RCC 7860 (cell line): ENCODE results near the gene ART5.
"Not testable (repeated sequence)": the region's sequence is repeated elsewhere in the genome, so short reads cannot be mapped to it uniquely, and the experiment has no call there.

Experiments
- DNase-seq: peaks from one replicate; pipeline ENCODE4 v3.0.0-alpha.2; 2015; ENCODE audit warnings: low spot score
- FAIRE-seq: peaks from 2 replicates; lab custom pipeline; 2012; peaks lifted over from hg19 to GRCh38; lab: Jason Lieb, UNC

Gene ART5

DNA sequence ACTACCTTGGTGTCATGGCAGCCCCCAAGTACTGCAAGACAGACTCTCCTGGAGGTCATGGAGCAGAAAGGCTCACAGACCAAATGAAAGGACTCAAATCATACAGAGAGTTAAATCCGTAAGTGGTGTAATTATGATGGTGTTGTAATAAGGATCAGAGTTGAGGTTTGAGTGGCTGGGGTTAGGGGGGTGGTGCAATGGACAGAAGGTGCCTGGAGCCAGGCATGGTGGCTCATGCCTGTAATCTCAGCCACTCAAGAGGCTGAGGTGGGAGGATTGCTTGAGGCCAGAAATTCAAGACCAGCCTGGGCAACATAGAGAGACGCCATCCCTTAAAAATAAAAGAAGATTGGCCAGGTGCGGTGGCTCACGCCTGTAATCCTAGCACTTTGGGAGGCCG is 18.7 kb downstream of the ART5 start:
- DNase-seq (no peak), FAIRE-seq (no peak)

DNA sequence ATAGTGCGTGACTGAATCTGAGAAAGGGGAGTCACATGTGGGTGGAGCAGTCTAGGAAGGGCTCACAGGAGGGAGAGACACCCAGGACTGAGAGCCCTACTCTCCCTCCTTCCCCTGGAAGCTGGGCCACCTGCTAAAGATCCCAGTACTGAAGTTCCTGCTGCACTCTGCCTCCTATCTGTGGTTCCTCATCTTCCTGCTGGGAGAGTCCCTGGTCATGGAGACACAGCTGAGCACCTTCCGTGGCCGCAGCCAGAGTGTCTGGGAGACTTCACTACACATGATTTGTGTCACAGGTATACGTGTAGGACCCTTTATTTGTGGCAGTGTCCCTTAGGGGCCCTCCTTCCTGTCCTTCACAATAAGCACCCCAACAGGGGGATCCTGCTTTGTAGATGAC is 19.3 kb downstream of the ART5 start:
- FAIRE-seq (no peak), DNase-seq (no peak)

DNA sequence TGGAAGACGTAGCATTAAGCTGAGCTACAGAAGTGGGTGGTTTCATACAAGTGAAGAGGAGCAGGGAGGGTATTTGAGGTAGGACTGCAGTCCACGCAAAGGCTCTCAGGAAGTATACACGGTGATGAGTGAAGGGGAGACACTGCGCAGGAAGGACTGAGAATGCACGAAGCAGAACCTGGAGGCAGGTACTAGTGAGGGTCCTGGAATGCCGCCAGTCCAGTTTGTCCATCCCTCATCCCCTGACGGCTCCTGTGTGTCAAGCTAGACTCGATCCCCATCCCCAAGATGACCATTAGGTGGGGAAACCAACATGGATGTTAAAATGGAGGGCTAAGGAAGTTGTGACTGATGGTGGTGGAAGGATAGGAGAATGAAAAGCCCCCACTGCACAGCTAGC is 23.8 kb downstream of the ART5 start:
- DNase-seq = no peak
- FAIRE-seq = no peak

DNA sequence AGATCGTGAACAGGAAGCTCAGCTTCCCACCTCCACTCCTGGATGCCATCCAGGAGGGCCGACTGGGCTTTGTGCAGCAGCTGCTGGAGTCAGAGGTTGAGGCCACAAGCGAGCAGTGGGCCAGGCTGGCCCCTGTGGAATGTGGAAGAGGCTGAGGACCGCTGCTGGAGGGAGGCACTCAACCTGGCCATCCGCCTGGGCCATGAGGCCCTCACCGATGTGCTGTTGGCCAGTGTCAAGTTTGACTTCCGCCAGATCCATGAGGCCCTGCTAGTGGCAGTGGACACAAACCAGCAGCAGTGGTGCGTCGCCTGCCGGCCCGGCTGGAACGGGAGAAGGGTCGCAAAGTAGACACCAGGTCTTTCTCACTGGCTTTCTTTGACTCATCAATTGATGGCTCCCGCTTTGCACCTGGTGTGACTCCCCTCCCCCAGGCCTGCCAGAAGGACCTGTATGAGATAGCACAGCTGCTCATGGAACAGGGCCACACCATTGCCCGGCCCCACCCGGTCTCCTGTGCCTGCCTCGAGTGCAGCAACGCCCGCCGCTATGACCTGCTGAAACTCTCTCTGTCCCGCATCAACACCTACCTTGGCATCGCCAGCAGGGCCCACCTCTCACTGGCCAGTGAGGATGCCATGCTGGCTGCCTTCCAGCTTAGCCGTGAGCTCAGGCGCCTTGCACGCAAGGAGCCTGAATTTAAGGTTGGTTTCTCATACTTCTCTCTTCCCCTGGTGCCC is 24.9 kb downstream of the ART5 start:
- no peak for FAIRE-seq

DNA sequence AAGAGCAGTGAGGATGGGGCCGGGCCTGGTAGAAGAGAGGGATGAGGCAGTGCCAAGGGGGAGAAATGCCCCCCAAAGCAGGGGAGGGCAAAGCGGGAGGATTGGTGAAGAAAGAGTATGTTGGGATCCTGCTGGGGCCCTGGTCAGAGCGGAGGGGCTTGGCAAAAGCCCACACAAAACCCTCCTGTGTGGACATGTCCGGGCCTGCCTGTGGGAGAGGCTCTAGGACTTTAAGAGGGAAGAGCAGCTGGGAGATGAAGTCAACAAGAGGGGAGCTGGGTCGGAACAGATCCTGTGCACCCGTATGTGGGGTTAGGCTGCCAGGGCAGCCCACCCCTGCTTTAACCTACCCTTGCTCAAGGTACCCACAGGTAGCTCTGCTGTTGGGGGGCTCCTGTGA is 25.8 kb downstream of the ART5 start:
- no peak for FAIRE-seq
- no peak for DNase-seq

More for the DNA sequence above, 24.9 kb downstream of the ART5 start:
- no peak for DNase-seq

DNA sequence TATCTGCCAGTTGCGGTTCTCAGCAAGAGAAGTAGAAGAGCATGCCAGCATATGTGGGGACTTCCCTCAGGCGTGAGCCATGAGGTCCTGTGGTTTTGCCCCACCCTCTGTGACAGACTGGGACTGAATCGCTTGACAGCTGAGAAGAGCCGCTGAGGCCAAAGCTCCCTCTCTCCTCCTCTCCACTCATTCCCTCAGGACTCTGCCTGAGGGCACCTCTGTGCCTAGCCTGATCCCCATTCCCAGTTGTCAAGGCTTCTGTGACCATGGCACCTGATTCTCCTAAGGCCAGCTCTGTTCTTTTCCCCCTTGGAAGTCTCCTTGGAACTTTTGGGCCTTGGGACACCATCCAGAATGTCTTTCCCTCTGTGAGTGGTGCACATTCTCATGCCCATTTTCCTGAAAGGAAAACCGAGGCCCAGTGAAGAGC is 27.0 kb downstream of the ART5 start:
- peak; percentile 43 for DNase-seq
- no peak for FAIRE-seq

DNA sequence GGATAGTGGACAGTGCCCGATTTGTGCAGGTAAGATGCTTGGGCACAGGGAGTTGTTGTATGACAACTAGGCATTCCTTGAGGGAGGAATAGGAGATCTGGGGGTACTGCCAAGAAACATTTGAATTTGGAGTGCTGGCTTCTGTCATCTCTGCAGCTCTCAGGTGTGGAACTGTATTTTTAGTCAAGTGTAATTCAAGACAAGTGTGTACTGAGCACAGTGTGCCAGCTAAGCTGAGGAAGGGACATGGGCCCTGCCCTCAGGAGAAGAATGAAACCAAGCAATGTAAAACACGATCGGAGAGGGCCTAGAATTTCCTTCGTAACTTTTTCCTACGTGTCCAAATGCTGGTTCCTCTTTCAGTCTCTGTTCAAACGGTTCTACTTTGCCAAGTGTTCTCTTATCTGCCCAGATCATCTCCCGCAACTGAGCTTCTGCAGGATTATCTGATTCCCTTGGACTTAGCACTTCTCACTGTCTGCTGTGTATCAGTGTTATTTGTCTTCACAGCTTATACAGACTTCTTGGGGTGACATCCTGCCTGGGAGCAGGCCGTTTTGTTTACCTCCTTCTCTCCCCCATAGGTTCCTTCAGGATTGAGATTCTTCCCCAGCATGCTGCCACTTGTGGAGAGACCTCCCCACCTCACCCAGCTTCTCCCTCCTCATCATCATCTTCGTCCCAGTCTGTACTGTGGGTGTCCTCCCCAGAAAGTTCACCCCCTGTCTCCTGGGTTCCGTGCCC is 27.6 kb downstream of the ART5 start:
- no peak for FAIRE-seq

DNA sequence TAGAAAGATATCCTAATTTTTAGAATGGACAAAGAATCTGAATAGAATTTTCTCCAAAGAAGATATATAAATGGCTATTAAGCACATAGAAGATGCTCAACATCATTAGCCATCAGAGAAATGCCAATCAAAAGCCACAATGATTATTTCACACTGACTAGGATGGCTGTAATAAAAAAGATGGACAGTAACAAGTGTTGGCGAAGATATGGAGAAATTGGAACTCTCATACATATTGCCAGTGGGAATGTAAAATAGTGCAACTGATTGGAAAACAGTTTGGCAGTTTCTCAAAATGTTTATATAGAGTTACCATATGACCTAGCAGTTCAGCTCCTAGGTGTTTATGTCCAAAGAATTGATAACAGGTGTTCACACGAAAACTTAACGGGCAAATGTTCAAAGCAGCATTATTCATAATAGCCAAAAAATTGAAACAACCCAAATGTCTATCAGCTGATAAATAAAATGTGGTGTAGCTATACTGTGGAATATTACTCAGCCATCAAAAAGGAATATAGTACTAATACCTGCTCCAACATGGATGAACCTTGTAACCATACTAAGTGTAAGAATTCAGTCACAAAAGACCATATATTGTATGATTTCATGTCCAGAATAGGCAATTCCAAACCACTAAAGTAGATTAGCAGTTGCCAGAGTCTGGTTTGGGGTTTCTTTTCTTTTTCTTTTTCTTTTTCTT is 29.7 kb downstream of the ART5 start:
- DNase-seq = no peak
- no peak for FAIRE-seq

More for the DNA sequence above, 27.6 kb downstream of the ART5 start:
- DNase-seq = no peak

DNA sequence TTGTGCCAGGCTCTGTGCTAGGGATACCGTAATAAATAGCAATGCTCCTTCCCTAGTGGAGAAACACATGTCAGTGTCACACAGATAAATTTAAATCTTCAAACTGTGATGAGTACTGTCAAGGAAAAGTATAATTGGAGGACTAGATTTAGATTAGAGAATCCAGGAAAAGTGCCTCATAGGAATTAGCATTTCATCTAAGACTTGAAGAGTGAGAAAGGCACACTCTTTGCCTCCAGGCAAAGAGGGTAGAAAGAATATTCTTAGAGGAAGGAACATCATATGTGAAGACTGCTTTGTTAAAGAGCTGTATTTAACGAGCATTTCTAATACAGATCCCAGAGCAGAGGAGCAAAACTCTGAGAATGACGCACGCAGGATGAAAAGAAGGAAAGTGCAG is 30.9 kb downstream of the ART5 start:
- FAIRE-seq (no peak), DNase-seq (no peak)

DNA sequence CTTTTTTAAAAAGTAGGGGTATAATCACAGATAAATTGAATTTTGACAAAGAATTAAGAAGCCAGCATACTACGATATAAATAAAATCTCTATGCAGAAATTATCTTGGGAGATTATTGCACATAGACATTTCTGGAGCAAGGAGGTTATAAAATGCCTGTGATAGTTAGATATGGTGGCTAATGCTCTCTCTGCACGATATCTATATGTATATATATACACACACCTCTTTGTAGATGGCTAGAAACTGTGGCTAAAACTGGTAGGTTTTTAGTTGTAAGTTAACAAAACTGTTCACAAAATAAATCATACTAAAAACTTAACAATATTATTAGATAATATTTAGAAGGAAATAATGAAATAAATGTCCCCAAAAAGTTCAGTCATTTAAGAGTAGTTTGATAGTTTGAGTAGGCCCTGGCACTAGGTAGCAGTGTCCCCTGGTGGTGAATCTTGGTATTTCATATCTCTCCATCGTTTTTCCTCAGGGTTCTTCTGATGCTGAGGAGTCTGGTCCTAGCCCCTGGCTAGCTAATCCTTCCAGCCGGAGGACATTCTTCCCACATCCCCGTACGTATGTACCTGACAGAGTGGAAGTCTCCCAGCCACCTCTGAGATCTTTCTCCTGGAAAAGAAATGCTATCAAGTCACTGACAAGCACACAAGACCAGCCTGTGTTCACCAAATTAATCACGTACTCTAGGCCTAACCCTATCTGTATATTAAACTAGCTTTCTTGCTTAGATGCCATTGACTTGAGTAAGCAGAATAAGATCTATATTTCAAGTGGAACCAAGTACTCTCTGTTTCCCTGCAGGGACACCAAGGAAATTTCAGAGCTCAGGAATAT is 32.2 kb downstream of the ART5 start:
- DNase-seq (peak; percentile 15), FAIRE-seq (no peak)

DNA sequence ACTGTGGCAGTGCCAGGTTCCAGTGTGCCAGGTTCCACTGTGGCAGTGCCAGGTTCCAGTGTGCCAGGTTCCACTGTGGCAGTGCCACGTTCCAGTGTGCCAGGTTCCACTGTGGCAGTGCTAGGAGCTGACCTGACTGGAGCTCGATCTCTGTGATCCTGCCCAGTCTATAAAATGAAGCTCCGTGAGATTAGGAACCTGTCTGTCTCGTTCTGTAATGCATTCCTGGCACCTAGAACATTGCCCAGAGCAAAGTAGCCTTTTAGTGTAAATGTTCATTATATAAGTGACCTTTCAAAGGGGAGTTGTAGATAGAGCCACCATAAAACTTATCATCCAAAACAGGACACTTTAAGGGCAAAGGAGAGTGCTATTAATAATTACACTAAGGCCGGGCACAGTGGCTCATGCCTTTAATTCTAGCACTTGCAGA is 36.0 kb downstream of the ART5 start:
- no peak for DNase-seq
- no peak for FAIRE-seq

DNA sequence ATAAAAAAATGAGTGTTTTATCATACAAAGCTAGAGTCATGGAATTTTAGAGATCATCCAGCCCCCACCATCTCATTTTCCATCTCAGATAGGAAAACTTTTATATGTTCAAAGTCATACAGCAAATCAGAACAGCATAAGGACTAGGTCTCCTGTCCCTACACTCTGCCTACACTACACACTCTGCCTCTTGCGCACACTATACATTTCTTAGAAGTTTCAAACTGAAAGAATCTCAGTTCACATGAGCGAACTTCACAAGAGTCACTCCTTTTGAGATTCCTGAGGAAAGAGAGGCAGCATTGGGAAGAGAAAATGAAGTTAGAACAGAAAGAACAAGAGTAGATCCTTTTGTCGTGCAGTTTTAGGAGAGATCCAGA is 36.5 kb downstream of the ART5 start:
- DNase-seq (no peak), FAIRE-seq (no peak)

DNA sequence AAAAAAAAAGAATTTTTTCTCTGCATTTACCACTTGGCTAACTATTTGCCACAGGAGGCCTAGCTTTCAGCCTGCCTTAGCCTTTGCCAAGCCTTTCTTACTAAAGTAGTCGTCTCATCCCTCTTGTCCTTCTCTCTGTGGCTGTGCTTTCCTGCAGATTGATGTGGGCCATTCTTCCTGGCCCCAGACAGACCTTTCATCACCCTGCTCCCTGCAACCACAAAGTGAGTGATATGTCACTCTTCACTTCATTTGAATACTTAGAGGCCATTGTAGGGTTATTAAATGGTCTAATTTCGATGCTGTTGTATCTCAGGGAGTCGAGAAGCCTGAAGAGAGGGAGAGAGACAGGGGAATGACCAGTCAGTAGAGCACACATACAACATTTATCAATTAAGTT is 37.6 kb downstream of the ART5 start:
- FAIRE-seq = no peak
- DNase-seq = no peak

DNA sequence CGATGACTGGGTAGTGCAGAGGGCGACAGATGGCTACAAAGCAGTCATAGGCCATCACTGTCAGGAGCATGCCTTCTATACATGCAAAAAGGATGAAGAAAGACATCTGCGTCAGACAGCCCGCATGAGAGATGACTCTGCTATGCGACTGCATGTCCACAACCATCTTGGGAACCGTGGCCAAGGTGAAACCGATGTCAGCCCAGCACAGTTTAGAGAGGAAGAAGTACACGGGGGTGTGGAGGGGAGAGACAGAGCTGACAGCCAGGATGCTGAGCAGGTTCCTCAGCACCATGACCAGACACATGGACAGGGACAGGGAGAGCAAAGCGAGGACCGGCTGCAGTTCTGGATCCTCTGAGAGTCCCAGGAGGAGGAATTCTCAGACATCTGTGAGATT is 41.6 kb downstream of the ART5 start:
- FAIRE-seq, DNase-seq: not testable (repeated sequence)

DNA sequence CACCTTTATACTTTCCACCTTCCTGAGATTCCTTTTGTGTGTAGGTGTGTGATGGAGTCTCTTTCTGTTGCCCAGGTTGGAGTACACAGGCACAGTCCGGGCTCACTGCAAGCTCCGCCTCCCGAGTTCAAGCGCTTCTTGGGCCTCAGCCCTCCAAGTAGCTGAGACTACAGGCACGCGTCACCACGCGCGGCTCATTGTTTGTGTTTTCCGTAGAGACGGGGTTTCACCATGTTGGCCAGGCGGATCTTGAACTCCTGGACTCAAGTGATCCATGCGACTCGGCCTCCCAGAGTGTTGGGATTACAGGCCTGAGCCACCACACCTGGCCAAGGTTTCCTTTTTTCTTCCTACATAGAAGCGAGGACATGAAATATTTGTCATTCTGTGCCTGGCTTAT is 44.0 kb downstream of the ART5 start:
- FAIRE-seq, DNase-seq: not testable (repeated sequence)

DNA sequence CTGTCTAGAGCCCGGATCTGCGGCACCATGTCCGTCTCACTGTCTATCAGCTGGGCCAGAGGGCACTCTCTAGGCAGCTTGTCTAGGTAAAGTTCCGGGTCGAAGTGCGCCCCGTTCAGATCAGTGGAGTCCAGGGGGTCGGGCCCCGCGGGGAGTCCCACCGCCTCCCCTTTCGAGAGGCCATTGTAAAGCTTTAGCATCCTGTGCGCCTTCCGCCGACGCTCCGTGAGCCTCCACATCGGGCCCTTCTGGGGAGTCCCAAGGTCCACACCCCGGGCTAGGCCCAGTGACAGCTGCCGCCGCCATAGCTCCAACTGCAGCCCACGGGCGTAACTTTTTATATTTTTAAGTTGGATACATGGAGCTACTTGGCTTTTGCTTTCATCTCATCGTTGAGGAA is 50.5 kb downstream of the ART5 start:
- DNase-seq, FAIRE-seq: not testable (repeated sequence)

DNA sequence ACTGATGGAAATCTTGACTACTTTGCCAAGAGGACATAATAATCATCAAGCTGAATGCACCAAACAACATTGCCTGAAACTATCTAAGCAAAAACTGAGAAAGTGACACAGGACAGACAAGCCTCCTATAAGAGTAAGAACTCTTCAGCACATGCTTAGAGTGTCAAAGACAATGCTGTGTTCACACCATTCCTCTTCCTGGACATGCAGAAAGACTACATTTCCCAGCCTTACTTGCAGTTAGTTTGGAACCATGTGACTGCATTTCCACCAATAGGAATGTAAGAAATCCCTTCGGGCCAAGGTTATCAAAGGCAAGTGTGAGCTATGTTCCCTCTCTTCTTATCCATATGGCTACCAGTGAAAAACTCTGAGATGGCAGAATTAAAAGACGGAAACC is 51.6 kb downstream of the ART5 start:
- not testable (repeated sequence) for DNase-seq

DNA sequence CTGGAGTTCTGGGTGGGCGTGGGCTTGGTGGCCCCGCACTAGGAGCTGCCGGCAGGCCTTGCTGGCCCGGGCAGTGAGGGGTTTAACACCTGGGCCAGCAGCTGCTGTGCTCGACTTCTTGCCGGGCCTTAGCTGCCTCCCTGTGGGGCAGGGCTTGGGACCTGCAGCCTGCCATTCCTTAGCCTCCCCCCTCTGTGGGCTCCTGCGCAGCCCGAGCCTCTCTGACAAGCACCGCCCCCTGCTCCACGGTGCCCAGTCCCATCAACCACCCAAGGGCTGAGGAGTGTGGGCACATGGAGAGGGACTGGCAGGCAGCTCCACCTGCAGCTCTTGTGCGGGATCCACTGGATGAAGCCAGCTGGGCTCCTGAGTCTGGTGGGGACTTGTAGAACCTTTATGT is 53.0 kb downstream of the ART5 start:
- DNase-seq, FAIRE-seq: not testable (repeated sequence)

More for the DNA sequence above, 51.6 kb downstream of the ART5 start:
- not testable (repeated sequence) for FAIRE-seq
